H1 (cell line): ENCODE measurements around the gene KCNN1. TPM values are rescaled to one million over a fixed set of nuclear protein-coding genes. Genes with fewer than 3 reads are reported as not detected.

Experiments used
- EP300 ChIP-seq, 2 experiments: IDR thresholded peaks; 1 replicate in 1 of 2; 2 replicates in 1 of 2; pipeline ENCODE4 v1.6.1; 2011 to 2012; ENCODE audit warnings: low read depth in 2 of 2, low read length in 2 of 2, mild to moderate bottlenecking in 2 of 2, borderline replicate concordance in 1 of 2, inconsistent platforms in 1 of 2, moderate library complexity in 1 of 2
- NRF1 ChIP-seq: IDR thresholded peaks from 2 replicates; pipeline ENCODE4 v1.6.1; 2011; ENCODE audit warnings: mild to moderate bottlenecking, low read depth, low read length, improper control_type of control experiment
- RAD21 ChIP-seq, 2 experiments: IDR thresholded peaks in 1 of 2; conservative IDR thresholded peaks in 1 of 2; 2 replicates each; pipeline ENCODE4 v1.6.1; 2011; ENCODE audit warnings: low read depth in 2 of 2, low read length in 2 of 2, improper control_type of control experiment in 1 of 2, inconsistent platforms in 1 of 2, mild to moderate bottlenecking in 1 of 2, moderate library complexity in 1 of 2
- RNF2 ChIP-seq: fragments of 200-900, 300-1000 bp; sonication (generic); IDR thresholded peaks from 2 replicates; pipeline ENCODE4 v1.7.1; 2016; ENCODE audit warnings: borderline replicate concordance, low read depth, mild to moderate bottlenecking, antibody characterized with exemption, low read length; ENCODE audit not compliant: poor library complexity, severe bottlenecking; ENCODE audit errors: missing control alignments
- RXRA ChIP-seq: IDR thresholded peaks from 2 replicates; pipeline ENCODE4 v1.6.1; 2011; ENCODE audit warnings: low read depth, mild to moderate bottlenecking, low read length, moderate library complexity; ENCODE audit not compliant: insufficient read depth
- SIRT6 ChIP-seq: IDR thresholded peaks from one replicate; pipeline ENCODE4 v1.7.1; 2012; ENCODE audit warnings: low read length, inconsistent platforms
- SP2 ChIP-seq: IDR thresholded peaks from 2 replicates; pipeline ENCODE4 v1.6.1; 2012; ENCODE audit warnings: mild to moderate bottlenecking, low read length, inconsistent platforms
- TEAD4 ChIP-seq: IDR thresholded peaks from 2 replicates; pipeline ENCODE4 v1.6.1; 2012; ENCODE audit warnings: low read depth, low read length, inconsistent platforms, mixed read lengths
- polyA plus RNA-seq, 7 experiments: library from polyadenylated mRNA; depleted of rRNA in 3 of 7; stranded (reverse) in 5 of 7; unstranded in 2 of 7; fragments of >200 nt in 5 of 7; fragments of 200-250 nt in 2 of 7; gene quantifications; 1 replicate in 5 of 7; 2 replicates in 1 of 7; 4 replicates in 1 of 7; pipeline versions ENCODE4 v1.2.1 to v1.2.3, GENCODE V29; 2011 to 2013; ENCODE audit warnings: missing spikeins in 2 of 7, mixed read lengths in 2 of 7
- total RNA-seq: library from RNA; stranded (reverse); fragmentation: NEBNext Ultra II Directional; extraction: Animal tissue kit (Norgen Biotek cat#: 25700); gene quantifications from 2 replicates; pipeline ENCODE4 v1.2.1, GENCODE V29; 2021
- TF ChIP-seq, protein P1 (sequence below): fragments of 300-600 bp; sonication (generic); IDR thresholded peaks from 2 replicates; pipeline ENCODE4 v1.7.1; 2012; ENCODE audit warnings: low read length, moderate library complexity, mild to moderate bottlenecking, inconsistent platforms; ENCODE audit not compliant: insufficient replicate concordance

KCNN1 gene
- total and polyA plus RNA-seq, 2 of the 8 experiments (the other 6 are each of a cell fraction or from before 2014, with no cell fraction given) = 11.0 to 12.5 TPM

DNA sequence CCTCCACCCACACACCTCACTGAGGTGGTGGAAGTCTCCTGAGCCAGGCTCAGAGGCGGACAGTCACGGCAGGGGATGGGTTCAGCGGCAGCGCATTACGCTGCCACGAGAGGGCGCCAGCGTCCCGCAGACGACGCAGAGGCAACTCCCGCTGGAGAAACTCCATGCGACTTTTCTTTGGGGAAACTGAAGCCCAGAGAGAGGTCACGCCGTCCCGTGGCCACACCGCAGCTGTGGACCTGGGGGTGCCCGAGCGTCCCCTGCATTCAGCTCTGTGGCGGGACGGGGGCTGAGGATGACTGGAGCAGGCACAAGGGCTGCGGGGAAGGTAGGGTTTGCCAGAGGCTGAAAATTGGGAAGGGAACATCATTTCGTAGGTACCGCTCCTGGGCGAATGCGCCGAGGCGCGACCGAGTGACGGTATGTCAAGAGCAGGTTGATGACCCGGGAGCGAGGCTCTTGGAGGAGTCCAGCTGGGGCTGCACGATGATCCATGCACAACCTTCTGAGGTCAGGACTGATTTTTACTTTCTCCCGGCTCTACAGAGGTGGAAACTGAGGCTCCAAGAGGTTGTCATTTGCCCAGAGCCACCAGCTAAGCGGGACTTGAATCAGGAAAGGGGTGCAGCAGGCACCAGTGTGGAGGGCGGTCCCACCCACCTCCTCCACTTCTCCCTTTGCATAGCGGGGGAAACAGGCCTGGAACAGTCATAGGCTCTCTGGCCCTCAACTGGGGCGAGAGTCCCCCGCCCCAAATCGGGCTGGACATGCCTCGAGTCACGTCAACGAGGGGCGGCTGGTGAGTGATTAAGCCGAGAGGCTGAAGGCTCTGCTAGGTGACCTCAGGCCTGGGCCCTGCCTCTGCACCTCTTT, 40.4 kb downstream of the KCNN1 start (continued):
- TF ChIP-seq RXRA (no peak), SP2 (no peak), SIRT6 (no peak), EP300 (IDR thresholded peaks at IDR 0.05; ENCODE audit: borderline replicate concordance in 1 of 2, low read depth in 2 of 2, low read length in 2 of 2) (no peak), RAD21 (IDR thresholded peaks at IDR 0.05 in 1 of 2, conservative IDR thresholded peaks at IDR 0.05 in 1 of 2; ENCODE audit: low read depth in 2 of 2, low read length in 2 of 2) (peak; percentile 97 to 98), TEAD4 (no peak), NRF1 (no peak), RNF2 (no peak)
- TF ChIP-seq, protein P1, sequence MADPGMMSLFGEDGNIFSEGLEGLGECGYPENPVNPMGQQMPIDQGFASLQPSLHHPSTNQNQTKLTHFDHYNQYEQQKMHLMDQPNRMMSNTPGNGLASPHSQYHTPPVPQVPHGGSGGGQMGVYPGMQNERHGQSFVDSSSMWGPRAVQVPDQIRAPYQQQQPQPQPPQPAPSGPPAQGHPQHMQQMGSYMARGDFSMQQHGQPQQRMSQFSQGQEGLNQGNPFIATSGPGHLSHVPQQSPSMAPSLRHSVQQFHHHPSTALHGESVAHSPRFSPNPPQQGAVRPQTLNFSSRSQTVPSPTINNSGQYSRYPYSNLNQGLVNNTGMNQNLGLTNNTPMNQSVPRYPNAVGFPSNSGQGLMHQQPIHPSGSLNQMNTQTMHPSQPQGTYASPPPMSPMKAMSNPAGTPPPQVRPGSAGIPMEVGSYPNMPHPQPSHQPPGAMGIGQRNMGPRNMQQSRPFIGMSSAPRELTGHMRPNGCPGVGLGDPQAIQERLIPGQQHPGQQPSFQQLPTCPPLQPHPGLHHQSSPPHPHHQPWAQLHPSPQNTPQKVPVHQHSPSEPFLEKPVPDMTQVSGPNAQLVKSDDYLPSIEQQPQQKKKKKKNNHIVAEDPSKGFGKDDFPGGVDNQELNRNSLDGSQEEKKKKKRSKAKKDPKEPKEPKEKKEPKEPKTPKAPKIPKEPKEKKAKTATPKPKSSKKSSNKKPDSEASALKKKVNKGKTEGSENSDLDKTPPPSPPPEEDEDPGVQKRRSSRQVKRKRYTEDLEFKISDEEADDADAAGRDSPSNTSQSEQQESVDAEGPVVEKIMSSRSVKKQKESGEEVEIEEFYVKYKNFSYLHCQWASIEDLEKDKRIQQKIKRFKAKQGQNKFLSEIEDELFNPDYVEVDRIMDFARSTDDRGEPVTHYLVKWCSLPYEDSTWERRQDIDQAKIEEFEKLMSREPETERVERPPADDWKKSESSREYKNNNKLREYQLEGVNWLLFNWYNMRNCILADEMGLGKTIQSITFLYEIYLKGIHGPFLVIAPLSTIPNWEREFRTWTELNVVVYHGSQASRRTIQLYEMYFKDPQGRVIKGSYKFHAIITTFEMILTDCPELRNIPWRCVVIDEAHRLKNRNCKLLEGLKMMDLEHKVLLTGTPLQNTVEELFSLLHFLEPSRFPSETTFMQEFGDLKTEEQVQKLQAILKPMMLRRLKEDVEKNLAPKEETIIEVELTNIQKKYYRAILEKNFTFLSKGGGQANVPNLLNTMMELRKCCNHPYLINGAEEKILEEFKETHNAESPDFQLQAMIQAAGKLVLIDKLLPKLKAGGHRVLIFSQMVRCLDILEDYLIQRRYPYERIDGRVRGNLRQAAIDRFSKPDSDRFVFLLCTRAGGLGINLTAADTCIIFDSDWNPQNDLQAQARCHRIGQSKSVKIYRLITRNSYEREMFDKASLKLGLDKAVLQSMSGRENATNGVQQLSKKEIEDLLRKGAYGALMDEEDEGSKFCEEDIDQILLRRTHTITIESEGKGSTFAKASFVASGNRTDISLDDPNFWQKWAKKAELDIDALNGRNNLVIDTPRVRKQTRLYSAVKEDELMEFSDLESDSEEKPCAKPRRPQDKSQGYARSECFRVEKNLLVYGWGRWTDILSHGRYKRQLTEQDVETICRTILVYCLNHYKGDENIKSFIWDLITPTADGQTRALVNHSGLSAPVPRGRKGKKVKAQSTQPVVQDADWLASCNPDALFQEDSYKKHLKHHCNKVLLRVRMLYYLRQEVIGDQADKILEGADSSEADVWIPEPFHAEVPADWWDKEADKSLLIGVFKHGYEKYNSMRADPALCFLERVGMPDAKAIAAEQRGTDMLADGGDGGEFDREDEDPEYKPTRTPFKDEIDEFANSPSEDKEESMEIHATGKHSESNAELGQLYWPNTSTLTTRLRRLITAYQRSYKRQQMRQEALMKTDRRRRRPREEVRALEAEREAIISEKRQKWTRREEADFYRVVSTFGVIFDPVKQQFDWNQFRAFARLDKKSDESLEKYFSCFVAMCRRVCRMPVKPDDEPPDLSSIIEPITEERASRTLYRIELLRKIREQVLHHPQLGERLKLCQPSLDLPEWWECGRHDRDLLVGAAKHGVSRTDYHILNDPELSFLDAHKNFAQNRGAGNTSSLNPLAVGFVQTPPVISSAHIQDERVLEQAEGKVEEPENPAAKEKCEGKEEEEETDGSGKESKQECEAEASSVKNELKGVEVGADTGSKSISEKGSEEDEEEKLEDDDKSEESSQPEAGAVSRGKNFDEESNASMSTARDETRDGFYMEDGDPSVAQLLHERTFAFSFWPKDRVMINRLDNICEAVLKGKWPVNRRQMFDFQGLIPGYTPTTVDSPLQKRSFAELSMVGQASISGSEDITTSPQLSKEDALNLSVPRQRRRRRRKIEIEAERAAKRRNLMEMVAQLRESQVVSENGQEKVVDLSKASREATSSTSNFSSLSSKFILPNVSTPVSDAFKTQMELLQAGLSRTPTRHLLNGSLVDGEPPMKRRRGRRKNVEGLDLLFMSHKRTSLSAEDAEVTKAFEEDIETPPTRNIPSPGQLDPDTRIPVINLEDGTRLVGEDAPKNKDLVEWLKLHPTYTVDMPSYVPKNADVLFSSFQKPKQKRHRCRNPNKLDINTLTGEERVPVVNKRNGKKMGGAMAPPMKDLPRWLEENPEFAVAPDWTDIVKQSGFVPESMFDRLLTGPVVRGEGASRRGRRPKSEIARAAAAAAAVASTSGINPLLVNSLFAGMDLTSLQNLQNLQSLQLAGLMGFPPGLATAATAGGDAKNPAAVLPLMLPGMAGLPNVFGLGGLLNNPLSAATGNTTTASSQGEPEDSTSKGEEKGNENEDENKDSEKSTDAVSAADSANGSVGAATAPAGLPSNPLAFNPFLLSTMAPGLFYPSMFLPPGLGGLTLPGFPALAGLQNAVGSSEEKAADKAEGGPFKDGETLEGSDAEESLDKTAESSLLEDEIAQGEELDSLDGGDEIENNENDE = no peak
